Activated CD4-positive, alpha-beta memory T cell treated with anti-CD3 and anti-CD28 coated beads, Interleukin-2, amount 10 ng/mL, durations not matched to agents 7 days and 5 days (primary cell): ENCODE results near the gene MESP2. TPM values are rescaled to one million over a fixed set of nuclear protein-coding genes. Genes with fewer than 3 reads are reported as not detected.
"Not testable (repeated sequence)": the region's sequence is repeated elsewhere in the genome, so short reads cannot be mapped to it uniquely, and the experiment has no call there.

Experiments used
- CTCF ChIA-PET: fragments of 350-600 bp; sonication (Branson Sonifier 250); formaldehyde crosslinking; loops from one replicate; lab custom pipeline; 2021; ENCODE audit warnings: antibody characterized with exemption, inconsistent platforms; lab: Charles Lee
- POLR2A ChIA-PET: fragments of 350-600 bp; sonication (Branson Sonifier 250); formaldehyde crosslinking; loops from one replicate; lab custom pipeline; 2021; ENCODE audit warnings: antibody characterized with exemption; lab: Charles Lee
- DNase-seq: peaks from one replicate; pipeline ENCODE4 v3.0.0-alpha.2; 2020
- H3K27ac Mint-ChIP-seq: one replicate; pipeline ENCODE4 v1.8.0; 2021; ENCODE audit warnings: mild to moderate bottlenecking, mixed read lengths
- H3K27me3 Mint-ChIP-seq: one replicate; pipeline ENCODE4 v1.8.0; 2021; ENCODE audit warnings: mixed read lengths
- H3K36me3 Mint-ChIP-seq: one replicate; pipeline ENCODE4 v1.8.0; 2021; ENCODE audit warnings: low read depth, mixed read lengths
- H3K4me1 Mint-ChIP-seq: one replicate; pipeline ENCODE4 v1.8.0; 2021; ENCODE audit warnings: mixed read lengths
- H3K4me3 Mint-ChIP-seq: one replicate; pipeline ENCODE4 v1.8.0; 2021; ENCODE audit warnings: mild to moderate bottlenecking, mixed read lengths
- H3K9me3 Mint-ChIP-seq: one replicate; pipeline ENCODE4 v1.8.0; 2021; ENCODE audit warnings: mixed read lengths
- total RNA-seq, 2 experiments: library from RNA; stranded (reverse); gene quantifications; one replicate each; pipeline ENCODE4 v1.2.3, GENCODE V29; 2021

MESP2 gene
- total RNA-seq, 2 experiments from 2014 or later: not detected

DNA sequence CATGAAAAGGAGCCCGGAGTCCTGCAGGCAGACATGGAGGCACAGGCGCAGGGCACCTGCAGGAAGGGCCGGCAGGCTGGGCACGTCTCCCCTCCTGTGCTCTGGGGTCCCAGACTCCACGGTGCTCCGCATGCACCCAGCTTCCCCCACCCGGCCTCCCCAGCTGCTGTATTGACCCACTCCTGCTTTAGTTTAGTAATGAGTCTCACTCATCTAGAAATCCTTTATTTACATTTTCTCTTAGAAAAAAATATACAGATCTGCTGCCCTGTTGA is 8.5 kb downstream of the MESP2 start:
- peaks cover 4% of the 10 kb centered on the region for H3K27me3 Mint-ChIP-seq
- H3K4me3 Mint-ChIP-seq: no peak overlapping the region
- H3K9me3 Mint-ChIP-seq: peaks cover 4% of the 10 kb centered on the region
- peaks cover 25% of the 10 kb centered on the region for H3K4me1 Mint-ChIP-seq
- POLR2A ChIA-PET: interaction anchor here (1.1 kb wide), 1 partner anchor 8 kb away, joined by 3 read pairs; no protein-coding TSS in a partner anchor
- H3K36me3 Mint-ChIP-seq: peaks cover 3% of the 10 kb centered on the region
- DNase-seq: no peak
- CTCF ChIA-PET: no interaction called here
- H3K27ac Mint-ChIP-seq: no peak overlapping the region

DNA sequence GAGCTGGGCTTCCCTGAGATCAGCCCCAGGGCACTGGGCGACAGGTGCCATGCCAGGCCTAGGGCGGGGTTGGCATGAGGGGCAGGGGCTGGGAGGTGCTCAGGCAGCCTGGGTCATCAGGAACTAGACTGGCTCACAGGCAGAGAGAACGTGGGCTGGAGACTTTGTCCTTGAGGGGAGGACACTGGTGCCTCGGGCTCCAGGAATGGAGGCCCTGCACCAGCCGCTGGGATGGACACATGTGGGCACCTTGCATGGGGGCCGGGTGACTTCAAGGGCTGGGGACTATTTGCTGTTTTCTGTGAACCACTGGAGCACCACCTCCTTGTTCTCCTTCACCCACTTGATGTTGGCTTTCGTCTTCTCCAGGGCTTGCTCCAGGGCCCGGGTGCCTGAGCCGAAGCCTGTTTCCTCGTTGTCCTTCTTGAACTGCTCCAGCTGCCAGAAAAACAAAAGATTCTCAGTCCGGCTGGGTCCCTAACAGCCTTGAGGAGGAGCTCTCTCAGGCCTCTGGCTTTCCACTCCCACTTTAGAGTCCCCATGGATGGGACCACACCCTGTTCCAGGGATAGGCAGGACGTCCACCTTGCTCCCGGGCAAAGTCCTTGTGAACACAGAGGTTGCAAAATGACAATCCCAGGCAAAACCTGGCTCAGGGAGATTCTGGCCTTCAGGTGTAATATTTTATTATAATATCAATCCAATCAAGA is 9.1 kb downstream of the MESP2 start:
- CTCF ChIA-PET: interaction anchor here (1.0 kb wide), 1 partner anchor 25 kb away, joined by 3 read pairs; no protein-coding TSS in a partner anchor
- no peak overlapping the region for H3K4me3 Mint-ChIP-seq

DNA sequence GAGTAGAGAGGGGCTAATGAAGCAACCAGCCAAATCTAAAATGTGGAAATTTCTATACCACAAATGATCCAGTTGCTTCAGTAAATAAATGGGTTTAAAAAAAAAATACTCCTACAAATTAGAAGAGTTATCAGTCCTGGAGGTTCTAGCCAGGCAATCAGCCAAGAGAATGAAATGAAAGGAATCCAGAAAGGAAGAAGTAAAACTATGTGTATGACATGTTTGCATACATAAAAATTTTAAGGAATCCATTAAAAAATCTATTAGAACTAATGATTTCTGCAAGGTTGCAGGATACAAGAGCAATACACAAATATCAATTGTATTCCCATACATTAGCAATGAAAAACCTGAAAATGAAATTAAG is 9.6 kb downstream of the MESP2 start:
- POLR2A ChIA-PET: no interaction called here

More for the DNA sequence above, 9.1 kb downstream of the MESP2 start:
- H3K36me3 Mint-ChIP-seq: peaks cover 5% of the 10 kb centered on the region
- H3K4me1 Mint-ChIP-seq: peaks cover 24% of the 10 kb centered on the region
- POLR2A ChIA-PET: no interaction called here
- no peak overlapping the region for H3K27ac Mint-ChIP-seq
- DNase-seq: no peak
- H3K9me3 Mint-ChIP-seq: peaks cover 4% of the 10 kb centered on the region
- peaks cover 4% of the 10 kb centered on the region for H3K27me3 Mint-ChIP-seq

DNA sequence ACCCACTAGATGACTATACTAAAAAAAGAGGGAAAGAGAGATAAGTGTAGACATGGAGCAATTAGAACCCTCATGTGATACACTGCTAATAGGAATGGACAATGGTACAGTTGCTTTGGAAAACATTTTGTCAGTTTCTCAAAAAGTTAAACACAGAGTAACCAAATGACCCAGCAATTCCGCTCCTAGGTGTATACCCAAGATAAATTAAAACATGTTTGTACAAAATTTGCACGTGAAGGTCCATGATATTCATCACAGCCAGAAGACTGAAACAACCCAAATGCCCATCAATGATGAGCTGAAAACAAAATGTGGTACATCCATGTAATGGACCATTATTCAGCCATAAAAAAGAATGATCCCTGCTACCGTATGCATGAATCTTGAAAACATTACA is 11.8 kb downstream of the MESP2 start:
- peaks cover 2% of the 10 kb centered on the region for H3K4me1 Mint-ChIP-seq
- H3K27me3 Mint-ChIP-seq: peaks cover 4% of the 10 kb centered on the region
- H3K9me3 Mint-ChIP-seq: peaks cover 4% of the 10 kb centered on the region
- ChIA-PET POLR2A (no interaction called here), CTCF (no interaction called here)
- no peak for DNase-seq
- no peak overlapping the region for H3K27ac Mint-ChIP-seq
- peaks cover 6% of the 10 kb centered on the region for H3K36me3 Mint-ChIP-seq
- no peak overlapping the region for H3K4me3 Mint-ChIP-seq

More for the DNA sequence above, 9.6 kb downstream of the MESP2 start:
- peaks cover 6% of the 10 kb centered on the region for H3K36me3 Mint-ChIP-seq
- CTCF ChIA-PET: interaction anchor here (1.0 kb wide), 1 partner anchor 26 kb away, joined by 3 read pairs; no protein-coding TSS in a partner anchor
- H3K4me1 Mint-ChIP-seq: peaks cover 18% of the 10 kb centered on the region
- H3K27ac Mint-ChIP-seq: no peak overlapping the region
- DNase-seq: no peak
- H3K9me3 Mint-ChIP-seq: peaks cover 4% of the 10 kb centered on the region
- peaks cover 4% of the 10 kb centered on the region for H3K27me3 Mint-ChIP-seq
- no peak overlapping the region for H3K4me3 Mint-ChIP-seq

DNA sequence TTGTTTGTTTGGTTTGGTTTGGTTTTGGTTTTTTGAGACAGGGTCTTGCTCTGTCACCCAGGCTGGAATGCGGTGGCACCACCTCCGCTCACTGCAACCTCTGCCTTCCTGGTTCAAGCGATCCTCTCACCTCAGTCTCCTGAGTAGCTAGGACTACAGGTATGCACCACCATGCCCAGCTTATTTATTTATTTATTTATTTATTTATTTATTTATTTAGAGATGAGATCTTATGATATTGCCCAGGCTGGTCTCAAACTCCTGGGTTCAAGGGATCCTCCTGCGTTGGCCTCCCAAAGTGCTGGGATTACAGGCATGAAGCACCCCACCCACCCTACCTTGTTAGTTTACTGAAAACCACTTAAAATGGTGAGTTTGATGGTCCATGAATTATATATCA is 12.5 kb downstream of the MESP2 start:
- H3K36me3 Mint-ChIP-seq, CTCF ChIA-PET, H3K27ac Mint-ChIP-seq, POLR2A ChIA-PET, H3K4me1 Mint-ChIP-seq, DNase-seq, H3K27me3 Mint-ChIP-seq, H3K9me3 Mint-ChIP-seq, H3K4me3 Mint-ChIP-seq: not testable (repeated sequence)

DNA sequence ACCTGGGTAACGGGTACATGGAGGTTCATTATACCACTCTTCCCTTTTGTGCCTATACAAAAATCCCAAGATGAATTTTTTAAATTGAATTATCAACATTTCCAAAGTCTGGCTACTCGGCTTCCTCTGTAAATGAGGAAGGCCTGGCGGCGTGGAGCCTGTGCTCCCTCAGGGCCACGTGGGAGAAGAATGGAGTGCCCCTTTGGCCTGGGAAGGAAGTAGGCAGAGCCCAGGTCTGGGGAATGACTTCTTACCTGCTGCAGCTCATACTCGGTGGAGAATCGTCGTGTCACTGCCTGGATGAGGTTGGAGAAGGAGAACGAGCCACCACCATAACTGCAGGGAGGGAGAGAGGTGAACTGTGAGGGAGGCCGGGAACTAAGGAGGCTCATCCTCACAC is 14.1 kb downstream of the MESP2 start:
- Mint-ChIP-seq H3K9me3 (peaks cover 4% of the 10 kb centered on the region), H3K27ac (no peak overlapping the region), H3K4me3 (no peak overlapping the region), H3K27me3 (peaks cover 13% of the 10 kb centered on the region), H3K36me3 (peaks cover 6% of the 10 kb centered on the region), H3K4me1 (no peaks in the 10 kb centered on the region)
- ChIA-PET CTCF (no interaction called here), POLR2A (no interaction called here)
- no peak for DNase-seq

DNA sequence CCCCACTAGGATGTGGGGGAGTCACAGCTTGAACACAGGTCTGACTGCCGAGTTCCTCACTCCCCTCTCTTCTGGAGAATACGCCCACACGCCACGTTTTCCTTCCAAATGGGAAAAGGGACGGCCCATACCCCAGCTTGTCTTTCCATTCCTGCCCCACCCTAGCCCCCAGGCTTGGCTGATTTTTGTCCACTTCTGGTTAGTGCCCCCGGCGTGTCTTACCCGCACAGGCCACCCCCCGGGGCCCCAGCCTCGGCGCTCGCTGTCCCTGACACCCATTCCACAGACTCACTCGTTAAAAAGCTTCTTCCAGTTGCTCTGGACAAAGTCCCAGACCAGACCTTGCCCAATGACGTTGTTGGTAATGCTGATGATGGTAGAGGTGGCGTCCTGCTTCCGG is 14.5 kb downstream of the MESP2 start:
- Mint-ChIP-seq H3K36me3 (peaks cover 6% of the 10 kb centered on the region), H3K4me3 (no peak overlapping the region), H3K9me3 (peaks cover 4% of the 10 kb centered on the region), H3K4me1 (no peaks in the 10 kb centered on the region), H3K27ac (no peak overlapping the region), H3K27me3 (peaks cover 16% of the 10 kb centered on the region)
- ChIA-PET POLR2A (no interaction called here), CTCF (interaction anchor here (1.1 kb wide), 2 partner anchors 30 to 84 kb away, joined by 3 to 4 read pairs; no protein-coding TSS in a partner anchor)
- no peak for DNase-seq

DNA sequence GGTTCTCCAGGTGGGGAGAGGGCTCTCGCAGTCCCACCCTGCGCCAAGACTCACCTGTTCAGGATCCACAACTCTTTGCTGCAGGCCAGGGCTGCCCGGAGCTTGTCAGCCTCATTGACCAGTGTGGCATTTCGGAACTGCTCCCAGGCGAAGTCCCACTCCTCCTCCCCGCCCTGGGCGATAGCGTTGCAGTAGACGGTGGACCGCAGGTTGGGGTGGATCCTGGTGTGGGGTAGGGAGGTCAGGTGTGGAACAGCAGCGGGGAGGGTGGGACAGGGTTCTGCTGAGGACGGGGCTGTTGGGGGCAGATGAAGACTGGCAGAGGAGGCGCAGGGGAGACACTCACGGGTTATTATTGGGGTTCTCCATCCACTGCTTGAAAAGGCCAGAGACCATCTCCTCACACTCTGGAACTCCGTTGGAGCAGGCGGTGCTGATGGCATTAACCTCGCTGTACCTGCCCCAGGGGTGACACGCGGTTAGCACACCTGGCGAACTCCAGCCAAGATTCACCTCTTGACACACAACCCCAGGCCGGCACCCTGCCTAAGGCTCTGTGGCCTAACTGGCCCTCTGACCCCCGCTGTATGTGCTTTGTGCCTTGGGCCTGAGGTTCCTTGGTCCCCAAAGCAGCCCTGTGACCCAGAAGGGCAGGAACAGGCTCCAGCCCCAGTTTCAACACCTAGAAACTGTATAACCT is 16.1 kb downstream of the MESP2 start:
- Mint-ChIP-seq H3K27ac (no peak overlapping the region), H3K36me3 (peaks cover 6% of the 10 kb centered on the region), H3K27me3 (peaks cover 18% of the 10 kb centered on the region), H3K4me3 (no peak overlapping the region), H3K9me3 (peaks cover 4% of the 10 kb centered on the region), H3K4me1 (no peaks in the 10 kb centered on the region)
- no peak for DNase-seq
- CTCF ChIA-PET: interaction anchor here (1.1 kb wide), 1 partner anchor 31 kb away, joined by 3 read pairs; no protein-coding TSS in a partner anchor
- POLR2A ChIA-PET: interaction anchor here (1.3 kb wide), 1 partner anchor 8 kb away, joined by 3 read pairs; no protein-coding TSS in a partner anchor

DNA sequence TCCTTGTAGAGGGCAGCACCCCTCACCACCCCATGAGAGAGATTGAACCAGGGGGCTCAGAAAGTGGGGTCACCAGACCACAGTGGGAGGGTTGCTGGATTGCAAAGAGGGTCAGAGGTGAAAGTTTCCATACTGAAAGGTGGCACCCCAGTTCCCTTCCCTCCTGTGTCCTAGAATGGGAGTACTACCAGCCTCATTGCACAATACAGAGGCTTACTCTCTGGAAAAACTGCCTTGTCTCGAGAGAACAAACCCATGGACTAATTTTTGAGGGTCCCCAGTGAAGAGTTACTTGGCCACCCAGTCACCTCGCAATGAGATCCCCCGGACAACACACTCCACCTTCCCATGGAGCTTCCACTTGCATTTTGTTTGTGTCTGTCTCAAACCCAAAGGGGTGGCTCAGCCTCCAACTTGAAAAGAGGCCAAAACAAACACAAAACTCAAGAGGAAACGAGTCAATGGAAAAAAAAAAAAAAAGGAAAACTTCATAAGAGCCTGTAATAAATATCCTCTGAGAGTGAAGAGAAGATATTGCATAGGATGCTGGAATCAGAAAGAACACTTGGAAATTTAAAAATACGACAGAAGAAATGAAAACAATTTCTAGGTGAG is 18.6 kb downstream of the MESP2 start:
- H3K27me3 Mint-ChIP-seq: peaks cover 15% of the 10 kb centered on the region
- ChIA-PET CTCF (no interaction called here), POLR2A (no interaction called here)
- H3K9me3 Mint-ChIP-seq: no peaks in the 10 kb centered on the region
- no peak for DNase-seq
- no peak overlapping the region for H3K27ac Mint-ChIP-seq
- H3K36me3 Mint-ChIP-seq: peaks cover 3% of the 10 kb centered on the region
- no peaks in the 10 kb centered on the region for H3K4me1 Mint-ChIP-seq
- no peak overlapping the region for H3K4me3 Mint-ChIP-seq

DNA sequence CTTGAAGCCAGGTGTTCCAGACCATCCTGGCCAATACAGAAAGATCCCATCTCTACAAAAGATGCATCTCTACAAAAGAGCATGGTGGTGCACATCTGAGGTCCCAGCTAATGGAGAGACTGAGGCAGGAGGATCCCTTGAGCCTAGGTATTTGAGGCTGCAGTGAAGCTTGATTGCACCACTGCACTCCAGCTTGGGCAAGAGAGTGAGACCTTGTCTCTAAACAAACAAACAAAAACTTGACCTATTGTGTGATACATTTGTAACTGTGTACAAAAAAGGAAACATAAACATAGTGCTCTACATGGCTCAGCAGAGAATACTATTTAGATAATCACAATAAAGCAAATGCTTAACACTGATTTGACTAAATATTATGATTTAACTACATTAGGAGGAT is 19.9 kb downstream of the MESP2 start:
- POLR2A ChIA-PET: no interaction called here
- H3K27me3 Mint-ChIP-seq: peaks cover 15% of the 10 kb centered on the region
- no peak for DNase-seq
- CTCF ChIA-PET: no interaction called here
- no peak overlapping the region for H3K4me3 Mint-ChIP-seq
- H3K9me3 Mint-ChIP-seq: no peaks in the 10 kb centered on the region
- H3K27ac Mint-ChIP-seq: no peak overlapping the region
- H3K4me1 Mint-ChIP-seq: no peaks in the 10 kb centered on the region
- H3K36me3 Mint-ChIP-seq: no peaks in the 10 kb centered on the region

DNA sequence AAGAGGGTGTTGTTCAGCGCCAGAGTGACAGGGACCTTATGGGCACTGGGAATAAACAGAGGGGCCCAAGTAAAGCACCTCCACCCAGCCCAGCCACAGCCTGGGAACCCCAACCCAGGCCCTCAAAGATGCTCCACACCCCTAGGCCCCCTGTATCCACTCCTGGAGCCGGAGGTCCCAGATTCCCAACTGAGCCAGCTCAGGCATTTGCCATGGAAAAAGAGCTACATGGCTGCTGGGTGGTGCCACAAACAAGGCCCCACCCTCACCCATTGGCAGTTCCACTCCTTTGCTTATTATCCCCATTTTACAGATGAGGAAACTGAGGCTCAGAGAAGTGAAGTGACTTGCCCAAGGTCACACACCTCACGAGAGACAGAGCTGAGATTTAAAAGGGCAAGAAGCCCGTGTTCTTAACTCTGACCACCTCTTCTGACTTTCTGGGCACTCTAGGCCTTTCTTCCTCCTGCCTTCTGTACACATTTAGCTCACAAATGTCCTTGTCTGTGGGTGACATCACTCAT is 21.6 kb downstream of the MESP2 start:
- CTCF ChIA-PET: interaction anchor here (1.0 kb wide), 1 partner anchor 25 kb away, joined by 3 read pairs; no protein-coding TSS in a partner anchor
- no peak overlapping the region for H3K27ac Mint-ChIP-seq
- no peaks in the 10 kb centered on the region for H3K9me3 Mint-ChIP-seq
- H3K4me1 Mint-ChIP-seq: no peaks in the 10 kb centered on the region
- H3K4me3 Mint-ChIP-seq: no peak overlapping the region
- H3K27me3 Mint-ChIP-seq: peaks cover 15% of the 10 kb centered on the region
- no peak for DNase-seq
- no peaks in the 10 kb centered on the region for H3K36me3 Mint-ChIP-seq
- POLR2A ChIA-PET: interaction anchor here (1.4 kb wide), 1 partner anchor 17 kb away, joined by 5 read pairs; no protein-coding TSS in a partner anchor

DNA sequence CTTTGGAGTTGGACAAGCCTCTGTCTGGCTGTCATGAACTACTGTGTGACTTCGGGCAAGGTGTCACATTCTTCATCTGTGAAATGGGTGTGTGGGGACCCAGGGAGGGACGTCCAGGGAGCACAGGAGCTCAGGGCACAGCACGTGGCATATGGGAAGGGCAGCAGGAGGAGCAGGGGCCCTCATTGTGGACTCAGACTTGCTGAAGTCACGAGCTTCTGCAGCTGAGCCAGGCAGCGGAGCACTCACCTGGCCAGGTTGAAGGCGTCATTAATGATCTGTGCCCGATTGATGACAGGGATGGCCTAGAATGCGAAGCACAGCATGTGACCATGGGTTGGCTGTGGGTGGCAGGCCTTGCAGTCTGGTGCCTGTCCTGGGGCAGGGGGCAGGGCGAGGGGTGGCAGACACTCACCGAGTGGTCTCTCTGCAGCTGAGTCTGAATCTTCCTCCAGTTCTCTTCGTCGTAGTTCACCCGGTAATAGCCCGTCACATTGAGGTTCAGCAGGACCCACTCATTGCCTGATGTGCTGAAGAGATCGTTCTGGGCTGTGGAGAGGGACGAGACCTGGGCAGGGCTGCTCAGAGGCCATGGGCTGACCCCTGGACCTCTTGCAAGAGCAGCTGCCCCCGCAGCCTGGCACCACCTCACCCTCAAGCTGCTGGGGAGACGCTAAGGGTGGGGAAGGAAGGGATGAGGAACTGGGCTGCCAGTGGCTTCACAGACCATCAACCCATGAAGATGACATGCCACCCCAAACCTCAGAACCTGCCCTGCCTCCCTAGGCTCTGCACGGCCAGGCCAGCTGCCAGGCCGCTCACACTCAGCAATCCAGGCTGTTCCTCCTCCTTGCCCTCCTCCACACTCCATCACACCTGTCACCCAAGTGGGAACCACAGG is 23.1 kb downstream of the MESP2 start:
- ChIA-PET CTCF (no interaction called here), POLR2A (interaction anchor here (1.4 kb wide), 1 partner anchor 18 kb away, joined by 5 read pairs; no protein-coding TSS in a partner anchor)
- H3K4me3 Mint-ChIP-seq: no peak overlapping the region

More for the DNA sequence above, 23.1 kb downstream of the MESP2 start:
- no peaks in the 10 kb centered on the region for H3K9me3 Mint-ChIP-seq
- H3K27ac Mint-ChIP-seq: no peak overlapping the region
- H3K4me1 Mint-ChIP-seq: no peaks in the 10 kb centered on the region
- peaks cover 12% of the 10 kb centered on the region for H3K27me3 Mint-ChIP-seq
- H3K36me3 Mint-ChIP-seq: no peaks in the 10 kb centered on the region
- no peak for DNase-seq
